ENCODE data around the gene DTNA.

The DTNA gene

DNA sequence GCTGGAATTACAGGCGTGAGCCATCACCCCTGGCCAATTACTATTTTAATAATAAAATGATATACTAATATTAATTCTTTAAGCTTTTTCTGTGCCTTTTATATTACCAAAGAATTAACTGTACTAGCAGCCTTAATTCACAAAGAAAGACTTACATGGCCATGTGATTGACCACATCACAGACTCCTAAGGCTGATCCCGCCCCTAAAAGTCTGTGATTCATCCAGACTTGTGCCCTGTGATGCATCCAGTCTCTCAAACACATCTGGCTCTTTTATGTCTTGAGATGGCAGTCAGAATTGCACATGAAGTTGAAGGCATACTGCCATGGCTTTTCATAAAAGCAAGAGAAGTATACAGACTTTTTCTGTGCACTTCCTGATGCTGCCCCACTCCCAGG is 91.7 kb downstream of the DTNA start:
- Histone ChIP-seq H3K36me3 (ENCODE audit: insufficient read depth) (no peaks in the 10 kb centered on the region), H3K9ac (no peak overlapping the region), H3K27ac (no peak overlapping the region), H2AFZ (ENCODE audit: low read depth) (no peak overlapping the region), H3K4me1 (ENCODE audit: low read depth, poor library complexity, severe bottlenecking) (no peaks in the 10 kb centered on the region), H3K4me2 (no peak overlapping the region), H3K4me3 (IDR thresholded peaks at IDR 0.05; ENCODE audit: insufficient read depth, low read depth, low read length) (no peak overlapping the region), H3K27me3 (ENCODE audit: insufficient read depth, low read depth) (no peaks in the 10 kb centered on the region), H3K79me2 (ENCODE audit: insufficient read depth, low read depth) (no peaks in the 10 kb centered on the region), H4K20me1 (ENCODE audit: insufficient read depth) (no peaks in the 10 kb centered on the region)
- TF ChIP-seq, protein P1, sequence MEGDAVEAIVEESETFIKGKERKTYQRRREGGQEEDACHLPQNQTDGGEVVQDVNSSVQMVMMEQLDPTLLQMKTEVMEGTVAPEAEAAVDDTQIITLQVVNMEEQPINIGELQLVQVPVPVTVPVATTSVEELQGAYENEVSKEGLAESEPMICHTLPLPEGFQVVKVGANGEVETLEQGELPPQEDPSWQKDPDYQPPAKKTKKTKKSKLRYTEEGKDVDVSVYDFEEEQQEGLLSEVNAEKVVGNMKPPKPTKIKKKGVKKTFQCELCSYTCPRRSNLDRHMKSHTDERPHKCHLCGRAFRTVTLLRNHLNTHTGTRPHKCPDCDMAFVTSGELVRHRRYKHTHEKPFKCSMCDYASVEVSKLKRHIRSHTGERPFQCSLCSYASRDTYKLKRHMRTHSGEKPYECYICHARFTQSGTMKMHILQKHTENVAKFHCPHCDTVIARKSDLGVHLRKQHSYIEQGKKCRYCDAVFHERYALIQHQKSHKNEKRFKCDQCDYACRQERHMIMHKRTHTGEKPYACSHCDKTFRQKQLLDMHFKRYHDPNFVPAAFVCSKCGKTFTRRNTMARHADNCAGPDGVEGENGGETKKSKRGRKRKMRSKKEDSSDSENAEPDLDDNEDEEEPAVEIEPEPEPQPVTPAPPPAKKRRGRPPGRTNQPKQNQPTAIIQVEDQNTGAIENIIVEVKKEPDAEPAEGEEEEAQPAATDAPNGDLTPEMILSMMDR (conservative IDR thresholded peaks at IDR 0.05; ENCODE audit: low read depth, low read length) = no peak

DNA sequence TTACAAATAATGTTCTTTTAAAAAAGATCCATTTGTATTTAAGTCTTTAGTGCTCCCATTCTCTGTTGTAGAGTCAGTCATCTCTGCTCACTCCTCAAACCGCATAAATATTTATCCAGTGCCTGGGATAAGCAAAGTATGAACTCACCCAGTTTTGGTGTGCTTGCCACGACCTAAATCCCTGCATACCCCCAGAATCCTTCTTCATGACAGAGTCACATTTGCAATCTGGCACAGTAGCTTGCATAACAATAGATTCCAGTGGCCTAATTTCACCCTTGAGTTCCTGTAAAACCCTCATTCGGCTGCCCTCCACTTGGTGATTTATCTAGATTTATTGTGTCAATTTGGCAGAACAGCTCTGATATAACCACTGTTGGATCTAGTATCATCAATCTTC is 92.9 kb downstream of the DTNA start:
- no peaks in the 10 kb centered on the region for H3K4me1 ChIP-seq (ENCODE audit: low read depth, poor library complexity, severe bottlenecking)
- H3K36me3 ChIP-seq (ENCODE audit: insufficient read depth) = no peaks in the 10 kb centered on the region
- no peak overlapping the region for H3K4me2 ChIP-seq
- H3K27ac ChIP-seq = no peak overlapping the region
- no peak overlapping the region for H2AFZ ChIP-seq (ENCODE audit: low read depth)
- no peak overlapping the region for H3K4me3 ChIP-seq (IDR thresholded peaks at IDR 0.05; ENCODE audit: insufficient read depth, low read depth, low read length)
- no peaks in the 10 kb centered on the region for H3K79me2 ChIP-seq (ENCODE audit: insufficient read depth, low read depth)
- no peaks in the 10 kb centered on the region for H3K27me3 ChIP-seq (ENCODE audit: insufficient read depth, low read depth)
- TF ChIP-seq, protein P1 (conservative IDR thresholded peaks at IDR 0.05; ENCODE audit: low read depth, low read length) = no peak
- H3K9ac ChIP-seq = no peak overlapping the region
- H4K20me1 ChIP-seq (ENCODE audit: insufficient read depth) = no peaks in the 10 kb centered on the region

DNA sequence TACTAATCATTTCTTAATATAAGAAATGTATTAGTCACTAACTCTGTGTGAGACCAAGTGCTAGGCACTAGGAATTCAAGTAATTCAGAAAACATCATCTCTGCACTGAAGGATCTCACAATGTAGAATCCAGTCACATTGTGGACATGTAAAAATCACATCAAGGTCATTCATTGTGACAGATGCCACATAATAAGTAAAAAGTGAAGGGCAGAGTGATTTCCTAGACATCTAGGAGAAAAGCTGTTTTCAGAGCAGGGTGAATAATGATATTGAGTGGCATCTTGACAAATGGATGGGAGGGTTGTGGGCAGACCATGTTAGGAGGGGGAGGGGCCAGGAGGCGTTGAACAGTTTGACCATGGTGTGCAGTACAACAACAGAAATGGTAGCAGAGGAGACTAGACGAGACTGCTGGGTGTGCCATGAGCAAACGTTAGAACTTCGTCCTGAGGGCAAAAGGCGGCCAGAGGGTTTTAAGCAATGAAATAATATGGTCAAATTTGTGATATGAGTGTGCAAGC is 93.8 kb downstream of the DTNA start:
- Histone ChIP-seq H3K4me2 (no peak overlapping the region), H3K4me1 (ENCODE audit: low read depth, poor library complexity, severe bottlenecking) (no peaks in the 10 kb centered on the region)
- TF ChIP-seq, protein P1 (conservative IDR thresholded peaks at IDR 0.05; ENCODE audit: low read depth, low read length) = no peak

DNA sequence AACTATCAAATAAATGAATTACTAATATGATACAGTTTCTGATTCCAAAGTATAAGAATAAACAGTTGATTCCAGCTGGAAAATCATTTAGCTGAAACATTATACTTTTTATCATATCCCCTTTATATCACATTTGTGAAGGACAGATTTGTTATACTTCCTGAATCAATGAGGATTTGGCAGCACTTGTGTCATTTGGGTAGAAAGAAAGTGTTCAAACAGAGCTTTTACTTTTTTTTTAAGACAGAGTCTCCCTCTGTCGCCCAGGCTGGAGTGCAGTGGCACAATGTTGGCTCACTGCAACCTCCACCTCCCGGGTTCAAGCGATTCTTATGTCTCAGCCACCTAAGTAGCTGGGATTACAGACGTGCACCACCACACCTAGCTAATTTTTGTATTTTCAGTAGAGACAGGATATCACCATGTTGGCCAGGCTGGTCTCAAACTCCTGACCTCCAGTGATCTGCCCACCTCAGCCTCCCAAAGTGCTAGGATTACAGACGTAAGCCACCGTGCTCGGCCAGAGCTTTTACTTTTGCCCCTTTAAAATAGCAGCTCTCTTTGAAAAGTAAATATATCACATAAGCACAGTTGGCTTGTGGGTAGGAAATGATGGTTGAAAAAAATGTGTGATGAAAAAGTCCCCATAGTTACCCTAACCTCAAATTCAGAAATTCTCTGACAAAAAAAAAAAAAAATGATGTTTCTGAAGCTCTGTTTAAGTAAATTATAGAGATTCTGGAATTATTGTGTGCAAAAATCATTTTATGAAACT is 95.2 kb downstream of the DTNA start:
- H3K4me1 ChIP-seq (ENCODE audit: low read depth, poor library complexity, severe bottlenecking) = no peaks in the 10 kb centered on the region
- H3K27ac ChIP-seq = no peak overlapping the region
- no peak overlapping the region for H3K9ac ChIP-seq
- H3K36me3 ChIP-seq (ENCODE audit: insufficient read depth) = no peaks in the 10 kb centered on the region
- H3K4me3 ChIP-seq (IDR thresholded peaks at IDR 0.05; ENCODE audit: insufficient read depth, low read depth, low read length) = no peak overlapping the region
- no peaks in the 10 kb centered on the region for H3K79me2 ChIP-seq (ENCODE audit: insufficient read depth, low read depth)
- TF ChIP-seq, protein P1 (conservative IDR thresholded peaks at IDR 0.05; ENCODE audit: low read depth, low read length) = no peak
- H3K27me3 ChIP-seq (ENCODE audit: insufficient read depth, low read depth) = no peaks in the 10 kb centered on the region
- no peak overlapping the region for H3K4me2 ChIP-seq
- no peaks in the 10 kb centered on the region for H4K20me1 ChIP-seq (ENCODE audit: insufficient read depth)
- no peak overlapping the region for H2AFZ ChIP-seq (ENCODE audit: low read depth)

More for the DNA sequence above, 93.8 kb downstream of the DTNA start:
- no peaks in the 10 kb centered on the region for H4K20me1 ChIP-seq (ENCODE audit: insufficient read depth)
- H3K4me3 ChIP-seq (IDR thresholded peaks at IDR 0.05; ENCODE audit: insufficient read depth, low read depth, low read length) = no peak overlapping the region
- H3K36me3 ChIP-seq (ENCODE audit: insufficient read depth) = no peaks in the 10 kb centered on the region
- H3K27ac ChIP-seq = no peak overlapping the region
- no peaks in the 10 kb centered on the region for H3K79me2 ChIP-seq (ENCODE audit: insufficient read depth, low read depth)
- no peaks in the 10 kb centered on the region for H3K27me3 ChIP-seq (ENCODE audit: insufficient read depth, low read depth)
- no peak overlapping the region for H2AFZ ChIP-seq (ENCODE audit: low read depth)
- H3K9ac ChIP-seq = no peak overlapping the region

All from KMS-11 (cell line).